GM12872 (cell line): ENCODE measurements around the gene CCDC12.

ENCODE experiments used
- TF ChIP-seq, protein P1 (sequence below): IDR thresholded peaks from 3 replicates; pipeline ENCODE4 v1.5.1; 2011; ENCODE audit warnings: low read depth, mild to moderate bottlenecking, low read length, moderate library complexity; ENCODE audit not compliant: insufficient read depth

The CCDC12 gene

GRCh38 chr3:46876313-46877300 is 99.9 kb downstream of the CCDC12 start:
- TF ChIP-seq, protein P1, sequence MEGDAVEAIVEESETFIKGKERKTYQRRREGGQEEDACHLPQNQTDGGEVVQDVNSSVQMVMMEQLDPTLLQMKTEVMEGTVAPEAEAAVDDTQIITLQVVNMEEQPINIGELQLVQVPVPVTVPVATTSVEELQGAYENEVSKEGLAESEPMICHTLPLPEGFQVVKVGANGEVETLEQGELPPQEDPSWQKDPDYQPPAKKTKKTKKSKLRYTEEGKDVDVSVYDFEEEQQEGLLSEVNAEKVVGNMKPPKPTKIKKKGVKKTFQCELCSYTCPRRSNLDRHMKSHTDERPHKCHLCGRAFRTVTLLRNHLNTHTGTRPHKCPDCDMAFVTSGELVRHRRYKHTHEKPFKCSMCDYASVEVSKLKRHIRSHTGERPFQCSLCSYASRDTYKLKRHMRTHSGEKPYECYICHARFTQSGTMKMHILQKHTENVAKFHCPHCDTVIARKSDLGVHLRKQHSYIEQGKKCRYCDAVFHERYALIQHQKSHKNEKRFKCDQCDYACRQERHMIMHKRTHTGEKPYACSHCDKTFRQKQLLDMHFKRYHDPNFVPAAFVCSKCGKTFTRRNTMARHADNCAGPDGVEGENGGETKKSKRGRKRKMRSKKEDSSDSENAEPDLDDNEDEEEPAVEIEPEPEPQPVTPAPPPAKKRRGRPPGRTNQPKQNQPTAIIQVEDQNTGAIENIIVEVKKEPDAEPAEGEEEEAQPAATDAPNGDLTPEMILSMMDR: no peak

- TF ChIP-seq, protein P1: no peak
Measured at GRCh38 chr3:46875560-46875959, 101.0 kb downstream of the CCDC12 start.

DNA sequence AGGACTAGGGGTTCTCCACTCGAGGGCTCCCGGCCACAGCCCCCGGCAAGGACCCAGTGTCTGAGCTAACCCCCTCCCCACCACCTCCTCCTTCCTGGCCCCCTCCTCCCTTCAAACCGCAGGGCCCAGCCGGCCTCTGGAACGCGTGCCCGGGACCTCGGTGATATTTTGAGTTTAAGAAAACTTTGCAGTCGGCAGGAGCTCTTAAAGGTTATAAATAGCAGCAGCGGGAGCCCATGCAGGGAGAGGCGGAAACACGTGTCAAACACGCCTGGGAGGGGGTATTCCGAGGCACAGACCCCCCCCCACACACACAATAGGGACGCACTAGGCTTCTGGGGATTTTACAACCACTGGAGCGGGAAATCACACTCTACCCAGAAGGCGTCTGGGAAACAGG is 102.1 kb downstream of the CCDC12 start:
- TF ChIP-seq, protein P1: no peak

DNA sequence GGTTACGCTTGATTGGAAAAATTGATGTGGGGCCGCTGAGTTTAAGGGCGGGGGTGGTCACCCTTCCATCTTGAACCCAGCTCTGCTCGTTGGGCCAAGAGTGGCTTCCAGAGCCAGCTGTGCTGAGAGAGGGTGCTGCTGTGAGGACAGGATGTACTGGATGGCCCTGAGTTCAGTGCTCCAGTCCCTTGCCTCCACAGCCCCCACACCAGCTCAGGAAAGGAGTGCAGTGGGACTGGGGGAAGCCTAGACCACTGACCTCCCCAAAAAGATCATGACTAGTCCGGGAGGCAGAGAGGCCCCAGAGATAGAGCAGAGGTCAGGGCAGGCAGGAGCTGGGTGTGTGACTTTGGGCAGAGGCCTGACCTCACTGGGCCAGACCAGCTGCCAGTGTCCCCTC is 103.0 kb downstream of the CCDC12 start:
- TF ChIP-seq, protein P1: no peak
